HepG2 (cell line): ENCODE measurements around the gene MYLK. TPM values are rescaled to one million over a fixed set of nuclear protein-coding genes. Genes with fewer than 3 reads are reported as not detected.

Experiments
- CBX5 ChIP-seq: sonication (generic); formaldehyde crosslinking; IDR thresholded peaks from 2 replicates; pipeline ENCODE4 v1.4.0; 2020; ENCODE audit warnings: missing genetic modification reagents, borderline replicate concordance
- CEBPG ChIP-seq: IDR thresholded peaks from 2 replicates; pipeline ENCODE4 v1.6.1; 2016
- GMEB2 ChIP-seq: IDR thresholded peaks from 2 replicates; pipeline ENCODE4 v1.6.1; 2016; ENCODE audit warnings: missing biosample characterization, missing genetic modification reagents, low read depth
- HDAC2 ChIP-seq: sonication (generic); formaldehyde crosslinking; IDR thresholded peaks from 2 replicates; pipeline ENCODE4 v1.4.0; 2020; ENCODE audit warnings: missing genetic modification reagents
- MTERF4 ChIP-seq: sonication (generic); formaldehyde crosslinking; IDR thresholded peaks from 2 replicates; pipeline ENCODE4 v1.8.0; 2023; ENCODE audit warnings: mild to moderate bottlenecking, missing genetic modification reagents
- PCBP2 ChIP-seq: fragments of 200-400 bp; formaldehyde crosslinking; optimal IDR thresholded peaks from 2 replicates; pipeline ENCODE3; 2018; ENCODE audit warnings: low read length, low read depth; ENCODE audit not compliant: poor library complexity, severe bottlenecking
- PHF21A ChIP-seq: sonication (generic); formaldehyde crosslinking; IDR thresholded peaks from 2 replicates; pipeline ENCODE4 v1.5.0; 2020; ENCODE audit warnings: mild to moderate bottlenecking, missing genetic modification reagents
- REL ChIP-seq: sonication (generic); formaldehyde crosslinking; conservative IDR thresholded peaks from 2 replicates; pipeline ENCODE4 v1.8.0; 2022; ENCODE audit warnings: mild to moderate bottlenecking, missing genetic modification reagents, moderate library complexity
- SPEN ChIP-seq: sonication (generic); formaldehyde crosslinking; IDR thresholded peaks from 2 replicates; pipeline ENCODE4 v1.5.1; 2020; ENCODE audit warnings: low read depth, mild to moderate bottlenecking, missing genetic modification reagents
- SUZ12 ChIP-seq: fragments of 150-350 bp; IDR thresholded peaks from 2 replicates; pipeline ENCODE4 v1.6.1; 2014; ENCODE audit warnings: low read depth, low read length
- TCF12 ChIP-seq, 2 experiments: fragments of 450-650 bp in 1 of 2; sonication (generic) in 1 of 2; formaldehyde crosslinking in 1 of 2; IDR thresholded peaks; 2 replicates each; pipeline versions ENCODE4 v1.6.1 to v1.8.0; 2017 to 2022; ENCODE audit warnings: antibody characterized with exemption in 1 of 2, mild to moderate bottlenecking in 1 of 2, missing genetic modification reagents in 1 of 2, moderate library complexity in 1 of 2
- ZNF124 ChIP-seq: sonication (generic); formaldehyde crosslinking; IDR thresholded peaks from 2 replicates; pipeline ENCODE4 v1.4.0; 2020; ENCODE audit warnings: missing genetic modification reagents
- ZNF383 ChIP-seq: sonication (generic); formaldehyde crosslinking; IDR thresholded peaks from 2 replicates; pipeline ENCODE4 v1.4.0; 2020; ENCODE audit warnings: missing genetic modification reagents, mild to moderate bottlenecking, borderline replicate concordance
- ZNF460 ChIP-seq: sonication (generic); formaldehyde crosslinking; IDR thresholded peaks from 2 replicates; pipeline ENCODE4 v1.5.1; 2020; ENCODE audit warnings: missing genetic modification reagents, mild to moderate bottlenecking, borderline replicate concordance
- ZNF572 ChIP-seq: sonication (generic); formaldehyde crosslinking; IDR thresholded peaks from 2 replicates; pipeline ENCODE4 v1.5.1; 2020; ENCODE audit warnings: mild to moderate bottlenecking, missing genetic modification reagents
- ZNF629 ChIP-seq: sonication (generic); formaldehyde crosslinking; conservative IDR thresholded peaks from 2 replicates; pipeline ENCODE4 v1.5.0; 2020; ENCODE audit warnings: missing genetic modification reagents
- ZUFSP ChIP-seq: sonication (generic); formaldehyde crosslinking; IDR thresholded peaks from 2 replicates; pipeline ENCODE4 v1.9.0; 2021; ENCODE audit warnings: missing genetic modification reagents, mild to moderate bottlenecking, borderline replicate concordance
- polyA plus RNA-seq, 8 experiments: library from polyadenylated mRNA; depleted of rRNA in 3 of 8; stranded (reverse) in 7 of 8; unstranded in 1 of 8; fragments of >200 nt; fragmentation: Illumina TruSeq in 4 of 8; extraction: Trizol in 4 of 8; gene quantifications; 2 replicates each; pipeline versions ENCODE4 v1.2.1 to v1.2.3, GENCODE V29; 2011 to 2016; ENCODE audit warnings: low read depth in 4 of 8, missing spikeins in 1 of 8, mixed read lengths in 1 of 8; ENCODE audit not compliant: insufficient read depth in 1 of 8
- total RNA-seq, 5 experiments: library from RNA; depleted of rRNA; stranded (reverse); fragments of >200 nt; fragmentation: Illumina TruSeq; extraction: Trizol; gene quantifications; 2 replicates each; pipeline ENCODE4 v1.2.3, GENCODE V29; 2016; ENCODE audit warnings: low read depth in 1 of 5
- TF ChIP-seq, protein P1 (sequence below): sonication (generic); formaldehyde crosslinking; IDR thresholded peaks from 2 replicates; pipeline ENCODE4 v1.4.0; 2020; ENCODE audit warnings: missing genetic modification reagents, mild to moderate bottlenecking, borderline replicate concordance
- TF ChIP-seq, protein P2 (sequence below): sonication (generic); formaldehyde crosslinking; IDR thresholded peaks from 2 replicates; pipeline ENCODE4 v1.4.0; 2020; ENCODE audit warnings: mild to moderate bottlenecking, missing genetic modification reagents

Gene MYLK
- total and polyA plus RNA-seq, 2 of the 13 experiments (the other 11 are each of a cell fraction or from before 2014, with no cell fraction given): 10.6 to 34.9 TPM

- TF ChIP-seq MTERF4 (CRISPR knock-in tag) (no peak), ZNF572 (CRISPR knock-in tag) (no peak), TCF12 (IDR thresholded peaks at IDR 0.05) (no peak), TCF12 (CRISPR knock-in tag; IDR thresholded peaks at IDR 0.05) (no peak), ZNF460 (no peak), CBX5 (CRISPR knock-in tag) (0 out of 2 replicates have a peak, but pooled peaks have one; percentile 22), ZNF629 (CRISPR knock-in tag) (no peak), HDAC2 (CRISPR knock-in tag) (peak; percentile 35; the same call in 1 of the 2 replicates), PCBP2 (no peak), SUZ12 (no peak), SPEN (CRISPR knock-in tag) (no peak), ZNF383 (no peak), GMEB2 (no peak), ZUFSP (no peak), CEBPG (CRISPR knock-in tag) (no peak), REL (CRISPR knock-in tag) (no peak), ZNF124 (CRISPR knock-in tag) (no peak), PHF21A (no peak)
- TF ChIP-seq, protein P1, sequence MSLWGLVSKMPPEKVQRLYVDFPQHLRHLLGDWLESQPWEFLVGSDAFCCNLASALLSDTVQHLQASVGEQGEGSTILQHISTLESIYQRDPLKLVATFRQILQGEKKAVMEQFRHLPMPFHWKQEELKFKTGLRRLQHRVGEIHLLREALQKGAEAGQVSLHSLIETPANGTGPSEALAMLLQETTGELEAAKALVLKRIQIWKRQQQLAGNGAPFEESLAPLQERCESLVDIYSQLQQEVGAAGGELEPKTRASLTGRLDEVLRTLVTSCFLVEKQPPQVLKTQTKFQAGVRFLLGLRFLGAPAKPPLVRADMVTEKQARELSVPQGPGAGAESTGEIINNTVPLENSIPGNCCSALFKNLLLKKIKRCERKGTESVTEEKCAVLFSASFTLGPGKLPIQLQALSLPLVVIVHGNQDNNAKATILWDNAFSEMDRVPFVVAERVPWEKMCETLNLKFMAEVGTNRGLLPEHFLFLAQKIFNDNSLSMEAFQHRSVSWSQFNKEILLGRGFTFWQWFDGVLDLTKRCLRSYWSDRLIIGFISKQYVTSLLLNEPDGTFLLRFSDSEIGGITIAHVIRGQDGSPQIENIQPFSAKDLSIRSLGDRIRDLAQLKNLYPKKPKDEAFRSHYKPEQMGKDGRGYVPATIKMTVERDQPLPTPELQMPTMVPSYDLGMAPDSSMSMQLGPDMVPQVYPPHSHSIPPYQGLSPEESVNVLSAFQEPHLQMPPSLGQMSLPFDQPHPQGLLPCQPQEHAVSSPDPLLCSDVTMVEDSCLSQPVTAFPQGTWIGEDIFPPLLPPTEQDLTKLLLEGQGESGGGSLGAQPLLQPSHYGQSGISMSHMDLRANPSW (CRISPR knock-in tag): no peak
- TF ChIP-seq, protein P2, sequence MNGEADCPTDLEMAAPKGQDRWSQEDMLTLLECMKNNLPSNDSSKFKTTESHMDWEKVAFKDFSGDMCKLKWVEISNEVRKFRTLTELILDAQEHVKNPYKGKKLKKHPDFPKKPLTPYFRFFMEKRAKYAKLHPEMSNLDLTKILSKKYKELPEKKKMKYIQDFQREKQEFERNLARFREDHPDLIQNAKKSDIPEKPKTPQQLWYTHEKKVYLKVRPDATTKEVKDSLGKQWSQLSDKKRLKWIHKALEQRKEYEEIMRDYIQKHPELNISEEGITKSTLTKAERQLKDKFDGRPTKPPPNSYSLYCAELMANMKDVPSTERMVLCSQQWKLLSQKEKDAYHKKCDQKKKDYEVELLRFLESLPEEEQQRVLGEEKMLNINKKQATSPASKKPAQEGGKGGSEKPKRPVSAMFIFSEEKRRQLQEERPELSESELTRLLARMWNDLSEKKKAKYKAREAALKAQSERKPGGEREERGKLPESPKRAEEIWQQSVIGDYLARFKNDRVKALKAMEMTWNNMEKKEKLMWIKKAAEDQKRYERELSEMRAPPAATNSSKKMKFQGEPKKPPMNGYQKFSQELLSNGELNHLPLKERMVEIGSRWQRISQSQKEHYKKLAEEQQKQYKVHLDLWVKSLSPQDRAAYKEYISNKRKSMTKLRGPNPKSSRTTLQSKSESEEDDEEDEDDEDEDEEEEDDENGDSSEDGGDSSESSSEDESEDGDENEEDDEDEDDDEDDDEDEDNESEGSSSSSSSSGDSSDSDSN: no peak
Observed at GRCh38 chr3:123586131-123586530, 298.0 kb downstream of the MYLK start (continued).
